ENCODE data around the gene FRS3.

The FRS3 gene

DNA sequence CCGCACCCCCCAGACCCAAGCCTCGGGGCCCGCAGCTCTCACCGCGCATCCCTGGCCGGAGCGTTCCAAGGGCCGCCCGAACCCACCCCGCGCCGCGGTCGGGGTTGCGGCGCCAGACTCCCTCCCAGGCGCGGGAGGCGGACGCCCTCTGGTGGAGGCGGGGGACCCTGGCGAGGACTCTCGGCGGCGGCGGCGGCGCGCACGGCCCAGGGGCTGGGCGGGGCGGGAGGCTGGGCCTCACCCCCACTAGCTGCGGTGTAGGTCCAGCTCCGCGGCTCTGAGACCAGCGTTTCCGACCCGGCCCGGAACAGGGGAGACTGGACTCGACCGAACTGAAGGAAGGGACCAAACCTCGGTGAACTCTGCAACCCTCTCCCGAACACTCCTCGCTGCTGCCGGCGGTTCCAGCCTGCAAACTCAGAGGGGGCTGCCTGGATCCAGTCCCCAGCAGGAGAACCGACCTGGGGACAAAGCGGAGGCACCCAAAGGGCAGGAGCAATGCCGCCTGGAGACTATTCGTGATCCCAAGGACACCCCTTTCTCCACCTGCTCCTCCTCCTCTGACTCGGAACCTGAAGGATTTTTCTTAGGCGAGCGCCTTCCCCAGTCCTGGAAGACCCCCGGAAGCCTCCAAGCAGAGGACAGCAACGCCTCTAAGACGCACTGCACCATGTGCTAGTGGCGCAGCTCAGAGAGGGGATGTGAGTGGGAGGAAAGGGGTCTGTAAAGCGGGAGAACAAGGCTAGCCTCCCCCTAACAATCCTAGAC is 6.9 kb upstream of the FRS3 start (continued):
- TF ChIP-seq, protein P1, sequence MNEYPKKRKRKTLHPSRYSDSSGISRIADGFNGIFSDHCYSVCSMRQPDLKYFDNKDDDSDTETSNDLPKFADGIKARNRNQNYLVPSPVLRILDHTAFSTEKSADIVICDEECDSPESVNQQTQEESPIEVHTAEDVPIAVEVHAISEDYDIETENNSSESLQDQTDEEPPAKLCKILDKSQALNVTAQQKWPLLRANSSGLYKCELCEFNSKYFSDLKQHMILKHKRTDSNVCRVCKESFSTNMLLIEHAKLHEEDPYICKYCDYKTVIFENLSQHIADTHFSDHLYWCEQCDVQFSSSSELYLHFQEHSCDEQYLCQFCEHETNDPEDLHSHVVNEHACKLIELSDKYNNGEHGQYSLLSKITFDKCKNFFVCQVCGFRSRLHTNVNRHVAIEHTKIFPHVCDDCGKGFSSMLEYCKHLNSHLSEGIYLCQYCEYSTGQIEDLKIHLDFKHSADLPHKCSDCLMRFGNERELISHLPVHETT (tag by site-specific recombination; IDR thresholded peaks at IDR 0.05), result no peak
- TF ChIP-seq HOXC10 (CRISPR knock-in tag; IDR thresholded peaks at IDR 0.05) (0 out of 2 replicates have a peak, but pooled peaks have one; percentile 90), ZNF354C (tag by site-specific recombination; IDR thresholded peaks at IDR 0.05; ENCODE audit: borderline replicate concordance, low read depth) (no peak), ZNF433 (tag by site-specific recombination; IDR thresholded peaks at IDR 0.05; ENCODE audit: low read depth) (0 out of 2 replicates have a peak, but pooled peaks have one; percentile 24), ZNF549 (tag by site-specific recombination; IDR thresholded peaks at IDR 0.05) (no peak), WT1 (tag by site-specific recombination; IDR thresholded peaks at IDR 0.05) (no peak), GLIS1 (tag by site-specific recombination; IDR thresholded peaks at IDR 0.05) (peak; percentile 44; the same call in 1 of the 2 replicates), ZNF561 (tag by site-specific recombination; IDR thresholded peaks at IDR 0.05; ENCODE audit: borderline replicate concordance) (peak; percentile 84), ZNF423 (tag by site-specific recombination; IDR thresholded peaks at IDR 0.05) (no peak), ZIC2 (tag by site-specific recombination; IDR thresholded peaks at IDR 0.05) (0 out of 2 replicates have a peak, but pooled peaks have one; percentile 17), ZNF664 (tag by site-specific recombination; IDR thresholded peaks at IDR 0.05) (no peak), ZBTB20 (tag by site-specific recombination; IDR thresholded peaks at IDR 0.05) (no peak), ZNF544 (tag by site-specific recombination; IDR thresholded peaks at IDR 0.05) (no peak), ZNF341 (tag by site-specific recombination; IDR thresholded peaks at IDR 0.05; ENCODE audit: low read depth) (peak; percentile 65)
- TF ChIP-seq, protein P2, sequence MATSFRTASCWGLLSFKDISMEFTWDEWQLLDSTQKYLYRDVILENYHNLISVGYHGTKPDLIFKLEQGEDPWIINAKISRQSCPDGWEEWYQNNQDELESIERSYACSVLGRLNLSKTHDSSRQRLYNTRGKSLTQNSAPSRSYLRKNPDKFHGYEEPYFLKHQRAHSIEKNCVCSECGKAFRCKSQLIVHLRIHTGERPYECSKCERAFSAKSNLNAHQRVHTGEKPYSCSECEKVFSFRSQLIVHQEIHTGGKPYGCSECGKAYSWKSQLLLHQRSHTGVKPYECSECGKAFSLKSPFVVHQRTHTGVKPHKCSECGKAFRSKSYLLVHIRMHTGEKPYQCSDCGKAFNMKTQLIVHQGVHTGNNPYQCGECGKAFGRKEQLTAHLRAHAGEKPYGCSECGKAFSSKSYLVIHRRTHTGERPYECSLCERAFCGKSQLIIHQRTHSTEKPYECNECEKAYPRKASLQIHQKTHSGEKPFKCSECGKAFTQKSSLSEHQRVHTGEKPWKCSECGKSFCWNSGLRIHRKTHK (tag by site-specific recombination; IDR thresholded peaks at IDR 0.05), result no peak
- TF ChIP-seq, protein P3, sequence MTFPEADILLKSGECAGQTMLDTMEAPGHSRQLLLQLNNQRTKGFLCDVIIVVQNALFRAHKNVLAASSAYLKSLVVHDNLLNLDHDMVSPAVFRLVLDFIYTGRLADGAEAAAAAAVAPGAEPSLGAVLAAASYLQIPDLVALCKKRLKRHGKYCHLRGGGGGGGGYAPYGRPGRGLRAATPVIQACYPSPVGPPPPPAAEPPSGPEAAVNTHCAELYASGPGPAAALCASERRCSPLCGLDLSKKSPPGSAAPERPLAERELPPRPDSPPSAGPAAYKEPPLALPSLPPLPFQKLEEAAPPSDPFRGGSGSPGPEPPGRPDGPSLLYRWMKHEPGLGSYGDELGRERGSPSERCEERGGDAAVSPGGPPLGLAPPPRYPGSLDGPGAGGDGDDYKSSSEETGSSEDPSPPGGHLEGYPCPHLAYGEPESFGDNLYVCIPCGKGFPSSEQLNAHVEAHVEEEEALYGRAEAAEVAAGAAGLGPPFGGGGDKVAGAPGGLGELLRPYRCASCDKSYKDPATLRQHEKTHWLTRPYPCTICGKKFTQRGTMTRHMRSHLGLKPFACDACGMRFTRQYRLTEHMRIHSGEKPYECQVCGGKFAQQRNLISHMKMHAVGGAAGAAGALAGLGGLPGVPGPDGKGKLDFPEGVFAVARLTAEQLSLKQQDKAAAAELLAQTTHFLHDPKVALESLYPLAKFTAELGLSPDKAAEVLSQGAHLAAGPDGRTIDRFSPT (tag by site-specific recombination; IDR thresholded peaks at IDR 0.05), result no peak
- TF ChIP-seq, protein P4, sequence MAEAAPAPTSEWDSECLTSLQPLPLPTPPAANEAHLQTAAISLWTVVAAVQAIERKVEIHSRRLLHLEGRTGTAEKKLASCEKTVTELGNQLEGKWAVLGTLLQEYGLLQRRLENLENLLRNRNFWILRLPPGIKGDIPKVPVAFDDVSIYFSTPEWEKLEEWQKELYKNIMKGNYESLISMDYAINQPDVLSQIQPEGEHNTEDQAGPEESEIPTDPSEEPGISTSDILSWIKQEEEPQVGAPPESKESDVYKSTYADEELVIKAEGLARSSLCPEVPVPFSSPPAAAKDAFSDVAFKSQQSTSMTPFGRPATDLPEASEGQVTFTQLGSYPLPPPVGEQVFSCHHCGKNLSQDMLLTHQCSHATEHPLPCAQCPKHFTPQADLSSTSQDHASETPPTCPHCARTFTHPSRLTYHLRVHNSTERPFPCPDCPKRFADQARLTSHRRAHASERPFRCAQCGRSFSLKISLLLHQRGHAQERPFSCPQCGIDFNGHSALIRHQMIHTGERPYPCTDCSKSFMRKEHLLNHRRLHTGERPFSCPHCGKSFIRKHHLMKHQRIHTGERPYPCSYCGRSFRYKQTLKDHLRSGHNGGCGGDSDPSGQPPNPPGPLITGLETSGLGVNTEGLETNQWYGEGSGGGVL (tag by site-specific recombination; IDR thresholded peaks at IDR 0.05), result peak; percentile 72
- TF ChIP-seq, protein P5, sequence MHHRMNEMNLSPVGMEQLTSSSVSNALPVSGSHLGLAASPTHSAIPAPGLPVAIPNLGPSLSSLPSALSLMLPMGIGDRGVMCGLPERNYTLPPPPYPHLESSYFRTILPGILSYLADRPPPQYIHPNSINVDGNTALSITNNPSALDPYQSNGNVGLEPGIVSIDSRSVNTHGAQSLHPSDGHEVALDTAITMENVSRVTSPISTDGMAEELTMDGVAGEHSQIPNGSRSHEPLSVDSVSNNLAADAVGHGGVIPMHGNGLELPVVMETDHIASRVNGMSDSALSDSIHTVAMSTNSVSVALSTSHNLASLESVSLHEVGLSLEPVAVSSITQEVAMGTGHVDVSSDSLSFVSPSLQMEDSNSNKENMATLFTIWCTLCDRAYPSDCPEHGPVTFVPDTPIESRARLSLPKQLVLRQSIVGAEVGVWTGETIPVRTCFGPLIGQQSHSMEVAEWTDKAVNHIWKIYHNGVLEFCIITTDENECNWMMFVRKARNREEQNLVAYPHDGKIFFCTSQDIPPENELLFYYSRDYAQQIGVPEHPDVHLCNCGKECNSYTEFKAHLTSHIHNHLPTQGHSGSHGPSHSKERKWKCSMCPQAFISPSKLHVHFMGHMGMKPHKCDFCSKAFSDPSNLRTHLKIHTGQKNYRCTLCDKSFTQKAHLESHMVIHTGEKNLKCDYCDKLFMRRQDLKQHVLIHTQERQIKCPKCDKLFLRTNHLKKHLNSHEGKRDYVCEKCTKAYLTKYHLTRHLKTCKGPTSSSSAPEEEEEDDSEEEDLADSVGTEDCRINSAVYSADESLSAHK (tag by site-specific recombination; IDR thresholded peaks at IDR 0.05), result no peak
- TF ChIP-seq, protein P6, sequence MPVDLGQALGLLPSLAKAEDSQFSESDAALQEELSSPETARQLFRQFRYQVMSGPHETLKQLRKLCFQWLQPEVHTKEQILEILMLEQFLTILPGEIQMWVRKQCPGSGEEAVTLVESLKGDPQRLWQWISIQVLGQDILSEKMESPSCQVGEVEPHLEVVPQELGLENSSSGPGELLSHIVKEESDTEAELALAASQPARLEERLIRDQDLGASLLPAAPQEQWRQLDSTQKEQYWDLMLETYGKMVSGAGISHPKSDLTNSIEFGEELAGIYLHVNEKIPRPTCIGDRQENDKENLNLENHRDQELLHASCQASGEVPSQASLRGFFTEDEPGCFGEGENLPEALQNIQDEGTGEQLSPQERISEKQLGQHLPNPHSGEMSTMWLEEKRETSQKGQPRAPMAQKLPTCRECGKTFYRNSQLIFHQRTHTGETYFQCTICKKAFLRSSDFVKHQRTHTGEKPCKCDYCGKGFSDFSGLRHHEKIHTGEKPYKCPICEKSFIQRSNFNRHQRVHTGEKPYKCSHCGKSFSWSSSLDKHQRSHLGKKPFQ (tag by site-specific recombination; IDR thresholded peaks at IDR 0.05), result no peak
- TF ChIP-seq, protein P7, sequence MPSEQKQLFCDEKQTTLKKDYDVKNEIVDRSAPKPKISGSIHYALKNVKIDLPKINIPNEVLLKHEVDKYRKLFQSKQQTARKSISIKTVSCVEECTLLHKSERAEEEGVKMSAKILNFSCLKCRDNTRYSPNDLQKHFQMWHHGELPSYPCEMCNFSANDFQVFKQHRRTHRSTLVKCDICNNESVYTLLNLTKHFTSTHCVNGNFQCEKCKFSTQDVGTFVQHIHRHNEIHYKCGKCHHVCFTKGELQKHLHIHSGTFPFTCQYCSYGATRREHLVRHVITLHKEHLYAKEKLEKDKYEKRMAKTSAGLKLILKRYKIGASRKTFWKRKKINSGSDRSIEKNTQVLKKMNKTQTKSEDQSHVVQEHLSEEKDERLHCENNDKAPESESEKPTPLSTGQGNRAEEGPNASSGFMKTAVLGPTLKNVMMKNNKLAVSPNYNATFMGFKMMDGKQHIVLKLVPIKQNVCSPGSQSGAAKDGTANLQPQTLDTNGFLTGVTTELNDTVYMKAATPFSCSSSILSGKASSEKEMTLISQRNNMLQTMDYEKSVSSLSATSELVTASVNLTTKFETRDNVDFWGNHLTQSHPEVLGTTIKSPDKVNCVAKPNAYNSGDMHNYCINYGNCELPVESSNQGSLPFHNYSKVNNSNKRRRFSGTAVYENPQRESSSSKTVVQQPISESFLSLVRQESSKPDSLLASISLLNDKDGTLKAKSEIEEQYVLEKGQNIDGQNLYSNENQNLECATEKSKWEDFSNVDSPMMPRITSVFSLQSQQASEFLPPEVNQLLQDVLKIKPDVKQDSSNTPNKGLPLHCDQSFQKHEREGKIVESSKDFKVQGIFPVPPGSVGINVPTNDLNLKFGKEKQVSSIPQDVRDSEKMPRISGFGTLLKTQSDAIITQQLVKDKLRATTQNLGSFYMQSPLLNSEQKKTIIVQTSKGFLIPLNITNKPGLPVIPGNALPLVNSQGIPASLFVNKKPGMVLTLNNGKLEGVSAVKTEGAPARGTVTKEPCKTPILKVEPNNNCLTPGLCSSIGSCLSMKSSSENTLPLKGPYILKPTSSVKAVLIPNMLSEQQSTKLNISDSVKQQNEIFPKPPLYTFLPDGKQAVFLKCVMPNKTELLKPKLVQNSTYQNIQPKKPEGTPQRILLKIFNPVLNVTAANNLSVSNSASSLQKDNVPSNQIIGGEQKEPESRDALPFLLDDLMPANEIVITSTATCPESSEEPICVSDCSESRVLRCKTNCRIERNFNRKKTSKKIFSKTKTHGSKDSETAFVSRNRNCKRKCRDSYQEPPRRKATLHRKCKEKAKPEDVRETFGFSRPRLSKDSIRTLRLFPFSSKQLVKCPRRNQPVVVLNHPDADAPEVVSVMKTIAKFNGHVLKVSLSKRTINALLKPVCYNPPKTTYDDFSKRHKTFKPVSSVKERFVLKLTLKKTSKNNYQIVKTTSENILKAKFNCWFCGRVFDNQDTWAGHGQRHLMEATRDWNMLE (tag by site-specific recombination; conservative IDR thresholded peaks at IDR 0.05; ENCODE audit: low read depth), result no peak
